Aorta (tissue), 5 donors: ENCODE measurements around the gene C5orf15. TPM values are rescaled to one million over a fixed set of nuclear protein-coding genes. Genes with fewer than 3 reads are reported as not detected.

ENCODE experiments used
- ATAC-seq: fragments of 200-7000 bp; cut with Tn5 transposase; one replicate; pipeline ENCODE4 v1.9.1; 2022; ENCODE audit warnings: moderate library complexity; ENCODE audit not compliant: low FRiP score
- DNase-seq, 2 donors: peaks; one replicate each; pipeline ENCODE4 v3.0.0-alpha.2; 2020
- H3K27ac ChIP-seq, 2 donors: one replicate each; pipeline ENCODE4 v1.5.1; 2013; ENCODE audit warnings: low read length in 2 of 2, mild to moderate bottlenecking in 2 of 2, moderate library complexity in 2 of 2, control low read depth in 1 of 2, inconsistent platforms in 1 of 2, low read depth in 1 of 2
- H3K27me3 ChIP-seq, 2 donors: one replicate each; pipeline ENCODE4 v1.6.1; 2013; ENCODE audit warnings: control low read depth in 1 of 2, low read length in 1 of 2, mild to moderate bottlenecking in 1 of 2, moderate library complexity in 1 of 2; ENCODE audit not compliant: insufficient read depth in 2 of 2, control insufficient read depth in 1 of 2
- H3K36me3 ChIP-seq, 2 donors: one replicate each; pipeline ENCODE4 v1.6.1; 2013; ENCODE audit warnings: control low read depth in 1 of 2, low read length in 1 of 2, mild to moderate bottlenecking in 1 of 2; ENCODE audit not compliant: insufficient read depth in 2 of 2, control insufficient read depth in 1 of 2
- H3K4me1 ChIP-seq, 2 donors: one replicate each; pipeline ENCODE4 v1.6.1; 2013; ENCODE audit warnings: low read length in 2 of 2, control low read depth in 1 of 2, mild to moderate bottlenecking in 1 of 2, moderate library complexity in 1 of 2; ENCODE audit not compliant: insufficient read depth in 2 of 2, control insufficient read depth in 1 of 2
- H3K4me3 ChIP-seq, 2 donors: one replicate each; pipeline ENCODE4 v1.5.1; 2013; ENCODE audit warnings: low read length in 2 of 2, control low read depth in 1 of 2, mild to moderate bottlenecking in 1 of 2
- H3K9me3 ChIP-seq: one replicate; pipeline ENCODE4 v1.6.1; 2013; ENCODE audit warnings: mild to moderate bottlenecking, low read length; ENCODE audit not compliant: control insufficient read depth
- WGBS, 2 donors: extraction: QIAGEN DNeasy Blood & Tissue Kit; methylation state at CpG; one replicate each; pipeline ENCODE4 v1.1.7; 2013; 5-methylcytosine and 5-hydroxymethylcytosine counted together
- intact Hi-C, 2 donors: fragments of 100-400 bp; cut with DNase I; formaldehyde crosslinking; loops; one replicate each; pipeline versions ENCODE4 v1.14.2 to v1.15.0; 2022
- polyA plus RNA-seq, 2 donors: library from polyadenylated mRNA; stranded (reverse); fragments of 200-250 nt; gene quantifications; one replicate each; pipeline ENCODE4 v1.2.3, GENCODE V29; 2013
- total RNA-seq, 2 donors: library from RNA; stranded (reverse); fragmentation: NEBNext Ultra II Directional; extraction: Animal tissue kit (Norgen Biotek cat#: 25700); gene quantifications; one replicate each; pipeline ENCODE4 v1.2.1, GENCODE V29; 2021
- donor health status: healthy with polysubstance abuse.
- donor health status: Bipolar disorder and iron deficiency.
- donor health status: DM: no; HTN: no; CAD: no.
- donor health status: DM: no; HTN: no; CAD: no.
- donor health status: DM: yes; HTN: yes; CAD: no.

Gene C5orf15
- total and polyA plus RNA-seq, 4 donors, result 18.7 to 34.4 (median 31.4) TPM

GRCh38 chr5:133947431-133947841 lies 21.0 kb downstream of the C5orf15 start:
- ATAC-seq (peak; percentile 51), DNase-seq (peak in 1 of 2 donors; percentile 72)
- H3K4me1 ChIP-seq, result peaks cover 7 to 15% of the 10 kb centered on the region in 2 donors

GRCh38 chr5:133945568-133945967 lies 22.9 kb downstream of the C5orf15 start:
- ATAC-seq (no peak), DNase-seq (no peak)
- no peaks in the 10 kb centered on the region for H3K27me3 ChIP-seq
- no peaks in the 10 kb centered on the region for H3K9me3 ChIP-seq
- H3K27ac ChIP-seq, result no peak overlapping the region
- 96 to 97% methylated on average over 3 of the region's 3 CpGs for WGBS, 2 donors
- H3K4me1 ChIP-seq, result peaks cover 3 to 5% of the 10 kb centered on the region in 2 donors
- H3K4me3 ChIP-seq, result no peak overlapping the region
- no peaks in the 10 kb centered on the region for H3K36me3 ChIP-seq
- intact Hi-C loops, result no loop called here

More at GRCh38 chr5:133947431-133947841, 21.0 kb downstream of the C5orf15 start:
- H3K4me3 ChIP-seq, result no peak overlapping the region
- intact Hi-C loops, result no loop called here
- H3K27ac ChIP-seq, result peak overlapping the region; percentile 47 to 91
- 5 to 8% methylated on average over 5 of the region's 5 CpGs for WGBS, 2 donors
- no peaks in the 10 kb centered on the region for H3K9me3 ChIP-seq
- H3K27me3 ChIP-seq, result no peaks in the 10 kb centered on the region
- no peaks in the 10 kb centered on the region for H3K36me3 ChIP-seq

DNA sequence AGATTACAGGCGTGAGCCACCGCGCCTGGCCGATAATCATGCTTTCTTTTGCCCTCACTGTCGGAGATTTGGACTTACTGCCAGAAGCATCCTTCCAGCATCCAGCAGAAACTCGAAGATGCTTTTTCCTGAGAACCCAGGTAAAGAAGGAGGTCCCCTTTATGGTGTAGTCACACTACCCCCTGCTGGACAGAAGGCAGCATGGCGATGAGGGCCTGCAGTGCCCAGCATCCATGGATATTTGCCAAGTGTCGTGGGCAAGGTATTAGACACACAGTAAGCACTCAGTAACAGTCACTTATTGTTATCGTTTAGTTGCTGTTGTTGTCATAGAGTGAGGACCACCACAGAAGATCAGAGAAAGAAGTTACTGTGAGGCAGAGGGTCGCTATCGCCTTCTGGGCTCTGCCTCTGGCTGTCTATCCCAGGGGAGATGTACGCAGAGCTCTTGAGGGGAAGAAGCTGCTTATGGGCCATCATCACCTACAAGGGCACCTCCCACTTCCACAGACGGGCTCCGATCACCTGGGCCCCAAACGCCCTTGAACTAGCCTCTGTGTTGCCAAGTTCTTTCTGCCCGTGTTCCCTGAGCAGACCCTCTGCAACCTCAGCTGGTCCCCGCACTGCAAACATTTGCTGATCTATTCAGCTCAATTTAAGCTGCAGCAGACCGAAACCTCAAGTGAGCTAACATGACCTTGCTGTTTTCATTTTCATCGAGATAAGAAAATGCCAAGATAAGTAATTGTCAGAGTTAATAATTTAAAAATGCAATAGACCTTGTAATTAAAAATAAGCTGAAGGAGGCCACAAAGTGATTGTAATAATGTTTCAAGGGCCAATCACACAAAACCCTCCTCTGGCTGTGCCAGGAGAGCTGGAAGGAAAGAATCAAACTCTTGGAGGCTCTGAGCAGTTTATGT lies 23.9 kb downstream of the C5orf15 start:
- Histone ChIP-seq H3K9me3 (no peaks in the 10 kb centered on the region), H3K27ac (no peak overlapping the region), H3K27me3 (no peaks in the 10 kb centered on the region), H3K36me3 (no peaks in the 10 kb centered on the region), H3K4me3 (no peak overlapping the region), H3K4me1 (peaks cover 3 to 5% of the 10 kb centered on the region in 2 donors)
- intact Hi-C loops, result loop anchor here in 1 of 2 donors (5.0 kb wide), 1 partner anchor 522 kb away; no protein-coding TSS in a partner anchor
- DNase-seq, result no peak
- WGBS, 2 donors, result 65 to 72% methylated on average over 19 of the region's 19 CpGs
- ATAC-seq, result peak; percentile 53

DNA sequence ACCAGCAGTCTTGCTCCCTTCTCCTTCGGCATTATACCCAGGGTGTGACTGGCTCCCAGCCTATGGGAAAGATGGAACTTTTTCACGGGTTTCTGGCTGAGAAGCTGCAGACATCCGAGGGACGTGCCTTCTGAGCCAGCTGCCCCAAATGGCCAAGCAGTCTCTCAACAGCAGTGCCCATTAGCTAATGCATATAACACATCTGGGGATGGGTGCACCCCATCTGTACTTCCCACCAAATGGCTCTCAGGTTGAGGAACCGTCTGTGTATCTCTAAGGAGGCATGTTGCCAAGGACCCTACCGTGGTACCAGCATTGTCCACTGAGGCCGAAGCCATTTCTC lies 25.0 kb downstream of the C5orf15 start:
- peaks cover 3 to 5% of the 10 kb centered on the region in 2 donors for H3K4me1 ChIP-seq
- 47 to 50% methylated on average over 7 of the region's 7 CpGs for whole genome bisulfite sequencing, 2 donors
- intact Hi-C loops, result loop anchor here in 1 of 2 donors (5.0 kb wide), 1 partner anchor 521 kb away; no protein-coding TSS in a partner anchor
- H3K4me3 ChIP-seq, result no peak overlapping the region
- no peaks in the 10 kb centered on the region for H3K27me3 ChIP-seq
- no peaks in the 10 kb centered on the region for H3K9me3 ChIP-seq
- ATAC-seq (no peak), DNase-seq (no peak)
- no peaks in the 10 kb centered on the region for H3K36me3 ChIP-seq
- no peak overlapping the region for H3K27ac ChIP-seq

DNA sequence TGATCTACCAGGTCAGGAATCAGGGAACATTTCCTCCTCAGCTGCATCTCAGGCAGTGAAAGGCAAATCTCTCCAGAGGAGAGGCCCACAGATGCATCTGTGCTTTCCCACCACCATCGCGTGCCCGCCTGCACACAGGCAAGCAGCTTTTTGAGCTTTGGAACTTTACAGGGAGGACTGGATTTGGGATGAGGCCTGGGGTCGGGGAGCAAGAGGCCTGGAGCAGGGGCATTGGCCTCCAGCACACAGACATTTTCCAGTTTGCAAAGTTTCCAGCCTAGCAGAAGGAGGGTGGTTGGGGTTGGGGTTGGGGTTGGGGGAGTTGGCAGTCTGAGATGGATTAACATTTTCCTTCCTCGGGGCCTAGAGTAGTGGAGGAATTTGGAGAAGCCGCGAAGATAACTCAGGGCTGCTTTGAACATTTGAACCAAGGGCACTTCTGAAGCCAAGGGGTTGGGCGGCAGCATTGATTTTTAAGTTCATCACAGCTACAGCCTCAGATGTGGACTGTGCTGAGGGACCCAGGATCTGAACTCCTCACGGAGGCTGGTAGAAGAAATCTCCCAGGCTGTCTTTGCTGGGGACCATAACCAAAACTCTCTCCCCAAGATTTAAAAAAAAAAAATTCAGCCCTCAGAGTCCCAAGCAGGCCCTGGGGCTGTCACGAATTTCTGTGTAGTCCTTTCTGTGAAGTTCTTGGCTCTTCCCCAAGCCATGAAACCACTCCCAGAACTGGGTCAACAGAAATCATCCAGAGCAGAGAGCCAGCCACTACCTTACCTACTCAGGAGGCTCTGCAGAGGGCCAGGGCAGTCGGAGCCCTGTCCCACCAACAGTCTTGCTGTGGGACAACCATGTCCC lies 25.6 kb downstream of the C5orf15 start:
- Histone ChIP-seq H3K27me3 (no peaks in the 10 kb centered on the region), H3K9me3 (no peaks in the 10 kb centered on the region), H3K36me3 (no peaks in the 10 kb centered on the region), H3K27ac (no peak overlapping the region), H3K4me1 (peaks cover 3 to 5% of the 10 kb centered on the region in 2 donors), H3K4me3 (no peak overlapping the region)
- WGBS, 2 donors, result 69 to 75% methylated on average over 11 of the region's 11 CpGs
- DNase-seq (no peak), ATAC-seq (no peak)
- intact Hi-C loops, result loop anchor here in 1 of 2 donors (5.0 kb wide), 1 partner anchor 521 kb away; no protein-coding TSS in a partner anchor

DNA sequence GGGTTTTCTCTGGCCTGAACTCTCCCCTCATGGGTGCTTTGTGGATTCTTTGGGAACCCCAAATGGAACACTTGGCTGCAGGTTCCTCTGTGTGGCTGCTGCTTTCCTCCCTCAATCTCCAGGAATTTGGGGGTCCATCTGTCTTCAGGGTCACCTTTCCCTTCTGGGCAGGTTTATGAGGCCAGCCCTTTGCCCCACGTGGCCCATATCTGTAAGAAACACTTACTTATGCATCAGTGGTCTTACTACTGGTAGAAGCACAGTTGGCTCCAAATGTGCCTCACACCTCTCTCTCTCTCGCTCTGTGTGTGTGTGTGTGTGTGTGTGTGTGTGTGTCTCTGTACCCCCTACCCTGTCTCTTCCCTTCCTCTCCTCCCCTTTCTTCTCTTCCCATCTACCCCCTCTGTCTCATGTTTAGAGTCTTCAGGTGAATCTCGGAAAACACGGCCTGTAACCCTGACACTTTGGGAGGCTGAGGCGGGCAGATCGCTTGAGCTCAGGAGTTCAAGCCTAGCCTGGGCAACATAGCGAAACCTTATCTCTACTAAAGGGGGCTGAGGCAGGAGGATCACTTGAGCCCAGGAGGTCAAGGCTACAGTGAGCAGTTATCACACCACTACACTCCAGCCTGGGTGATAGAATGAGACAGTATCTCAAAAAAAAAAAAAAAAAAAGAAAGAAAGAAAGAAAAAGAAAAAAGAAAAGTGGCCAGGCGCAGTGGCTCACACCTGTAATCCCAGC lies 26.8 kb downstream of the C5orf15 start:
- no peak for ATAC-seq
- Histone ChIP-seq H3K27ac (no peak overlapping the region), H3K27me3 (no peaks in the 10 kb centered on the region), H3K4me1 (peaks cover 2 to 3% of the 10 kb centered on the region in 2 donors), H3K4me3 (no peak overlapping the region), H3K9me3 (no peaks in the 10 kb centered on the region), H3K36me3 (no peaks in the 10 kb centered on the region)
- DNase-seq, result peak in 1 of 2 donors; percentile 5
- intact Hi-C loops, result loop anchor here in 1 of 2 donors (5.0 kb wide), 1 partner anchor 519 kb away; no protein-coding TSS in a partner anchor
- 93 to 95% methylated on average over 8 of the region's 8 CpGs for WGBS, 2 donors

DNA sequence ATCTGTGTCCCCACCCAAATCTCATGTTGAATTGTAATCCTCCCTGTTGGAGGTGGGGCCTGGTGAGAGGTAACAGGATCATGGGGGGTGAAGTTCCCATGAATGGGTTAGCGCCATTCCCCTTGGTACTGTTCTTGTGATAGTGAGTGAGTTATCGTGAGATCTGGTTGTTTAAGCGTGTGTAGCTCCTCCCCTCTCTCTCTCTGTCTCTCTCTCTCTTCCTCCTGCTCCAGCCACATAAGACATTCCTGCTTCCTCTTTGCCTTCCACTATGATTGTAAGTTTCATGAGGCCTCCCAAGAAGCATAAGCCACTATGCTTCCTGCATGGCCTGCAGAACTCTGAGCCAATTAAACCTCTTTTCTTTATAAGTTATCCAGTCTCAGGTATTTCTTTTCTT lies 28.8 kb downstream of the C5orf15 start:
- whole genome bisulfite sequencing, 2 donors, result 96 to 99% methylated on average over 3 of the region's 3 CpGs
- H3K27me3 ChIP-seq, result no peaks in the 10 kb centered on the region
- H3K4me1 ChIP-seq, result no peaks in the 10 kb centered on the region
- H3K9me3 ChIP-seq, result no peaks in the 10 kb centered on the region
- no peak overlapping the region for H3K27ac ChIP-seq
- DNase-seq (peak in 1 of 2 donors; percentile 5), ATAC-seq (no peak)
- no peaks in the 10 kb centered on the region for H3K36me3 ChIP-seq
- no peak overlapping the region for H3K4me3 ChIP-seq
- intact Hi-C loops, result loop anchor here in 1 of 2 donors (5.0 kb wide), 1 partner anchor 517 kb away; no protein-coding TSS in a partner anchor

DNA sequence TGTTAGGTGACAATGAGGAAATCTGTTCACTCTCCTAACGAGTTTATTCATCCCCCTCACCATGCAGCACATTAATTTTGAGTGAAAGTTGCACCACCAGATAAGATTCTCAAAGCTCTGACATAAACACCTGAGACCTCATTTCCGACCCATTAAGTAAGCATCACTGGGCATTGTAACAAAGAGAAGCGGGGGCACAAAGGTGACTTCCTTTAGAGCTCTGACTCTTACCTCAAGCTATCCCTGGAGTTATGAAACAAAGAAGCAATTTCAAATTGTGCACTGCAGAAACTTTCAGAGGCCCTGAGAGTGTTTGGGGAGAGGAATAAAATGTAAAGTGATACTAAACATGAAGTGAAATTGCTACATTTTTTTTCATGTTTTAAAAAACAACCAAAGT lies 29.5 kb downstream of the C5orf15 start:
- H3K9me3 ChIP-seq, result no peaks in the 10 kb centered on the region
- H3K36me3 ChIP-seq, result no peaks in the 10 kb centered on the region
- DNase-seq (no peak), ATAC-seq (no peak)
- no peak overlapping the region for H3K27ac ChIP-seq
- H3K27me3 ChIP-seq, result no peaks in the 10 kb centered on the region
- 89 to 96% methylated on average over 3 of the region's 3 CpGs for WGBS, 2 donors
- H3K4me1 ChIP-seq, result no peaks in the 10 kb centered on the region
- intact Hi-C loops, result no loop called here
- no peak overlapping the region for H3K4me3 ChIP-seq
